H9 (cell line): Measurements from ENCODE around the gene HEATR5A. TPM values are rescaled to one million over a fixed set of nuclear protein-coding genes. Genes with fewer than 3 reads are reported as not detected.

Experiments
- DNase-seq: peaks from one replicate; pipeline ENCODE4 v3.0.0-alpha.2; 2017
- H2AFZ ChIP-seq: one replicate; pipeline ENCODE4 v1.6.1; 2013; ENCODE audit warnings: mild to moderate bottlenecking, low read length, control low read depth, moderate library complexity
- H2AK5ac ChIP-seq: 2 replicates; pipeline ENCODE4 v1.6.1; 2013; ENCODE audit warnings: low read length, control low read depth, mixed read lengths; ENCODE audit not compliant: insufficient read length
- H2BK120ac ChIP-seq: one replicate; pipeline ENCODE4 v1.6.1; 2013; ENCODE audit warnings: low read depth, mild to moderate bottlenecking, low read length, control low read depth, inconsistent platforms; ENCODE audit not compliant: poor library complexity, severe bottlenecking
- H2BK12ac ChIP-seq: 2 replicates; pipeline ENCODE4 v1.6.1; 2013; ENCODE audit warnings: low read length, control low read depth, mixed read lengths, low read depth; ENCODE audit not compliant: insufficient read length
- H2BK15ac ChIP-seq: 2 replicates; pipeline ENCODE4 v1.6.1; 2013; ENCODE audit warnings: low read depth, low read length, control low read depth
- H2BK20ac ChIP-seq: one replicate; pipeline ENCODE4 v1.6.1; 2013; ENCODE audit warnings: low read depth, mild to moderate bottlenecking, low read length, control low read depth, inconsistent platforms; ENCODE audit not compliant: poor library complexity, severe bottlenecking
- H2BK5ac ChIP-seq: 2 replicates; pipeline ENCODE4 v1.6.1; 2013; ENCODE audit warnings: low read length, control low read depth, mixed read lengths; ENCODE audit not compliant: insufficient read length
- H3K14ac ChIP-seq: 2 replicates; pipeline ENCODE4 v1.6.1; 2013; ENCODE audit warnings: low read length, control low read depth; ENCODE audit not compliant: insufficient read depth
- H3K18ac ChIP-seq: 2 replicates; pipeline ENCODE4 v1.6.1; 2013; ENCODE audit warnings: low read depth, mild to moderate bottlenecking, mixed read lengths, low read length, control low read depth; ENCODE audit not compliant: insufficient read length
- H3K23ac ChIP-seq: 2 replicates; pipeline ENCODE4 v1.6.1; 2013; ENCODE audit warnings: low read length, control low read depth, mixed read lengths, low read depth; ENCODE audit not compliant: insufficient read length
- H3K23me2 ChIP-seq: 2 replicates; pipeline ENCODE4 v1.6.1; 2013; ENCODE audit warnings: low read depth, mild to moderate bottlenecking, mixed read lengths, low read length, control low read depth; ENCODE audit not compliant: insufficient read length, poor library complexity, severe bottlenecking
- H3K27ac ChIP-seq: 2 replicates; pipeline ENCODE4 v1.5.1; 2013; ENCODE audit warnings: low read length, control low read depth, mixed read lengths, low read depth; ENCODE audit not compliant: insufficient read length
- H3K27me3 ChIP-seq: 2 replicates; pipeline ENCODE4 v1.6.1; 2013; ENCODE audit warnings: low read length, control low read depth, inconsistent platforms; ENCODE audit not compliant: insufficient read depth
- H3K4ac ChIP-seq: 2 replicates; pipeline ENCODE4 v1.6.1; 2013; ENCODE audit warnings: low read depth, mild to moderate bottlenecking, control low read depth, inconsistent platforms, low read length, moderate library complexity
- H3K4me1 ChIP-seq: 2 replicates; pipeline ENCODE4 v1.6.1; 2013; ENCODE audit warnings: low read length, control low read depth, inconsistent platforms; ENCODE audit not compliant: insufficient read depth
- H3K4me2 ChIP-seq: 2 replicates; pipeline ENCODE4 v1.6.1; 2013; ENCODE audit warnings: low read length, control low read depth, mixed read lengths; ENCODE audit not compliant: insufficient read length, insufficient read depth
- H3K56ac ChIP-seq: 2 replicates; pipeline ENCODE4 v1.6.1; 2013; ENCODE audit warnings: low read depth, mild to moderate bottlenecking, mixed read lengths, low read length, control low read depth; ENCODE audit not compliant: insufficient read length
- H3K79me1 ChIP-seq: 2 replicates; pipeline ENCODE4 v1.6.1; 2013; ENCODE audit warnings: low read depth, mild to moderate bottlenecking, moderate library complexity, low read length, control low read depth, inconsistent platforms; ENCODE audit not compliant: insufficient read depth, poor library complexity, severe bottlenecking
- H3K79me2 ChIP-seq: 2 replicates; pipeline ENCODE4 v1.6.1; 2013; ENCODE audit warnings: low read length, control low read depth, inconsistent platforms; ENCODE audit not compliant: insufficient read depth
- H3K9ac ChIP-seq: 2 replicates; pipeline ENCODE4 v1.6.1; 2013; ENCODE audit warnings: low read length, control low read depth, mixed read lengths; ENCODE audit not compliant: insufficient read length; ENCODE audit errors: extremely low read depth
- H3K9me3 ChIP-seq: one replicate; pipeline ENCODE4 v1.6.1; 2013; ENCODE audit warnings: low read depth, low read length, inconsistent platforms; ENCODE audit not compliant: control insufficient read depth
- H3T11ph ChIP-seq: one replicate; pipeline ENCODE4 v1.6.1; 2013; ENCODE audit warnings: mild to moderate bottlenecking, low read length, control low read depth, inconsistent platforms
- H4K20me1 ChIP-seq: one replicate; pipeline ENCODE4 v1.6.1; 2013; ENCODE audit not compliant: control insufficient read depth, insufficient read length, insufficient read depth
- H4K5ac ChIP-seq: 2 replicates; pipeline ENCODE4 v1.6.1; 2013; ENCODE audit warnings: low read depth, mild to moderate bottlenecking, mixed read lengths, low read length, control low read depth; ENCODE audit not compliant: insufficient read length
- H4K8ac ChIP-seq: replicated peaks from 2 replicates; pipeline ENCODE4 v1.6.1; 2013; ENCODE audit warnings: low read length, control low read depth, mixed read lengths, low read depth; ENCODE audit not compliant: insufficient read length
- H4K91ac ChIP-seq: 2 replicates; pipeline ENCODE4 v1.6.1; 2013; ENCODE audit warnings: low read depth, mild to moderate bottlenecking, moderate library complexity, mixed read lengths, low read length, control low read depth; ENCODE audit not compliant: insufficient read length
- H3K27ac Mint-ChIP-seq, 3 experiments: 2 replicates in 2 of 3; 3 replicates in 1 of 3; pipeline ENCODE4 v1.8.0; 2020 to 2021; ENCODE audit warnings: mixed read lengths in 3 of 3, mild to moderate bottlenecking in 1 of 3, moderate library complexity in 1 of 3
- H3K27me3 Mint-ChIP-seq: 2 replicates; pipeline ENCODE4 v1.8.0; 2021; ENCODE audit warnings: low read depth, mild to moderate bottlenecking, moderate library complexity, mixed read lengths
- H3K36me3 Mint-ChIP-seq, 3 experiments: 2 replicates in 2 of 3; 3 replicates in 1 of 3; pipeline ENCODE4 v1.8.0; 2020 to 2021; ENCODE audit warnings: low read depth in 3 of 3, mixed read lengths in 3 of 3; ENCODE audit not compliant: insufficient read depth in 1 of 3
- H3K4me1 Mint-ChIP-seq, 2 experiments: 2 replicates each; pipeline ENCODE4 v1.8.0; 2020; ENCODE audit warnings: mixed read lengths in 2 of 2
- H3K4me3 Mint-ChIP-seq, 2 experiments: 2 replicates in 1 of 2; 3 replicates in 1 of 2; pipeline ENCODE4 v1.8.0; 2020 to 2021; ENCODE audit warnings: mild to moderate bottlenecking in 2 of 2, mixed read lengths in 2 of 2, moderate library complexity in 1 of 2
- H3K9me3 Mint-ChIP-seq, 2 experiments: 2 replicates in 1 of 2; 3 replicates in 1 of 2; pipeline ENCODE4 v1.8.0; 2020; ENCODE audit warnings: mild to moderate bottlenecking in 2 of 2, mixed read lengths in 2 of 2, moderate library complexity in 1 of 2
- CTCF ChIP-seq: fragments of 200-600 bp; sonication (generic); conservative IDR thresholded peaks from 3 replicates; pipeline ENCODE4 v1.8.0; 2021; ENCODE audit warnings: antibody characterized with exemption, mild to moderate bottlenecking
- total RNA-seq: library from RNA; stranded (reverse); gene quantifications from 2 replicates; pipeline ENCODE4 v1.2.1, GENCODE V29; 2021

HEATR5A gene
- total RNA-seq, 1 experiment from 2014 or later = 21.2 TPM

GRCh38 chr14:31435276-31435675, 14.9 kb upstream of the HEATR5A start:
- no peak overlapping the region for H2AK5ac ChIP-seq
- no peak overlapping the region for H4K5ac ChIP-seq
- H4K91ac ChIP-seq = no peak overlapping the region
- no peak overlapping the region for H4K8ac ChIP-seq
- H2AFZ ChIP-seq = no peak overlapping the region
- no peak overlapping the region for H3K9ac ChIP-seq
- no peak overlapping the region for H3K14ac ChIP-seq
- no peak overlapping the region for H3K18ac ChIP-seq
- no peak for TF ChIP-seq CTCF
- H3K27ac Mint-ChIP-seq = no peak overlapping the region
- H4K20me1 ChIP-seq = no peaks in the 10 kb centered on the region
- H3K27me3 ChIP-seq = no peaks in the 10 kb centered on the region
- no peaks in the 10 kb centered on the region for H3K79me1 ChIP-seq
- H3K27me3 Mint-ChIP-seq = no peaks in the 10 kb centered on the region; the same call in 1 of the 2 replicates
- H2BK120ac ChIP-seq = no peak overlapping the region
- H3K4me3 Mint-ChIP-seq = no peak overlapping the region
- H2BK12ac ChIP-seq = no peak overlapping the region
- H3K56ac ChIP-seq = no peak overlapping the region
- no peak overlapping the region for H2BK5ac ChIP-seq
- H3K4me1 Mint-ChIP-seq = no peaks in the 10 kb centered on the region
- no peak overlapping the region for H3K27ac ChIP-seq
- no peak overlapping the region for H3K4ac ChIP-seq
- no peak overlapping the region for H3K4me2 ChIP-seq
- no peak overlapping the region for H2BK15ac ChIP-seq
- H3T11ph ChIP-seq = no peak overlapping the region
- H3K4me1 ChIP-seq = no peaks in the 10 kb centered on the region
- peaks cover 26 to 33% of the 10 kb centered on the region in 2 experiments for H3K9me3 Mint-ChIP-seq
- no peak for DNase-seq
- peaks cover 18 to 36% (median 21%) of the 10 kb centered on the region in 3 experiments for H3K36me3 Mint-ChIP-seq
- H3K23me2 ChIP-seq = no peaks in the 10 kb centered on the region
- H2BK20ac ChIP-seq = no peak overlapping the region
- H3K9me3 ChIP-seq = no peaks in the 10 kb centered on the region
- H3K79me2 ChIP-seq = no peaks in the 10 kb centered on the region
- H3K23ac ChIP-seq = no peak overlapping the region
